IPS-NIHi7 (cell line): ENCODE results near the gene TOM1L1.

Experiments
- DNase-seq: peaks from one replicate; pipeline ENCODE4 v3.0.0; 2012; ENCODE audit warnings: mixed read lengths; ENCODE audit errors: extremely low spot score

Gene TOM1L1

GRCh38 chr17:54991567-54991966 lies 90.9 kb downstream of the TOM1L1 start:
- DNase-seq, result no peak

GRCh38 chr17:54992797-54993639 lies 92.4 kb downstream of the TOM1L1 start:
- DNase-seq, result peak; percentile 44

GRCh38 chr17:54996441-54996840 lies 95.8 kb downstream of the TOM1L1 start:
- no peak for DNase-seq

- no peak for DNase-seq
These were observed 101.8 kb downstream of the TOM1L1 start for GRCh38 chr17:55002458-55002857.

GRCh38 chr17:55004484-55004883 lies 103.8 kb downstream of the TOM1L1 start:
- no peak for DNase-seq

GRCh38 chr17:55005520-55005919 lies 104.9 kb downstream of the TOM1L1 start:
- DNase-seq, result peak; percentile 22
